ENCODE measurements around the gene GRAMD1B. TPM values are rescaled to one million over a fixed set of nuclear protein-coding genes. Genes with fewer than 3 reads are reported as not detected.

The GRAMD1B gene
- total and polyA plus RNA-seq, 2 donors from 2014 or later = 4.4 to 18.2 TPM

DNA sequence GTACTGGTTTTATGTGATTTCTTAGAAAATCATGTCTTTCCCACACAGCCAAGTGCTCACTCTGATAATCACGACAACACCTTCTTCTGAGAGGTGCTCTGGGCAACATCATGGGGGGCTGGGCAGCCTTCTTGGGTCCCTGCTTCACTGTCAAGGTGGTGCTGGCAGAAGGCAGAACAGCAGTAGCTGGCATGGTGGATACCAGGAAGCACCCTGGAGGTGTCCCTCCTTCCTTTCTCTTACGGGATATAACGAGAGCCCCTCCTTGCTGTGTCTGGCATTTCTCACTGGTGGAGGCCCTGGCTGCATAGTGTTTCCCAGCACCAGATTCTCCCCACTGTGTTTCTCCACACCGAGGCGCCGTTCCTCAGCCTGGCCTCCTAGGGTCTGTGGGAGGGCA is 163.5 kb downstream of the GRAMD1B start:
- FAIRE-seq (no peak), DNase-seq (no peak)
- H3K9me3 ChIP-seq (ENCODE audit: control insufficient read depth in 2 of 3, insufficient read depth in 1 of 3, low read length in 3 of 3) = no peaks in the 10 kb centered on the region
- no peak overlapping the region for H3K4me3 ChIP-seq (ENCODE audit: low read length in 3 of 3)
- peaks cover 0 to 9% (median 5%) of the 10 kb centered on the region in 3 donors for H3K36me3 ChIP-seq (ENCODE audit: control insufficient read depth in 2 of 3, insufficient read depth in 3 of 3, low read length in 3 of 3)
- intact Hi-C loops (cut with DNase I) = no loop called here
- no peak overlapping the region for H3K27ac ChIP-seq (ENCODE audit: low read depth in 2 of 2, low read length in 2 of 2)
- H3K9ac ChIP-seq (ENCODE audit: low read length in 3 of 3) = no peak overlapping the region
- TF ChIP-seq CTCF (IDR thresholded peaks at IDR 0.05; ENCODE audit: borderline replicate concordance, extremely low read depth, insufficient read depth) = no peak
- H3K27me3 ChIP-seq (ENCODE audit: control insufficient read depth, insufficient read depth, low read length) = no peaks in the 10 kb centered on the region
- H3K4me1 ChIP-seq (ENCODE audit: control insufficient read depth in 2 of 3, insufficient read depth in 2 of 3, low read depth in 1 of 3, low read length in 3 of 3) = peaks cover 0 to 4% (median 0%) of the 10 kb centered on the region in 3 donors

- FAIRE-seq = no peak
- H3K36me3 ChIP-seq (ENCODE audit: control insufficient read depth in 2 of 3, insufficient read depth in 3 of 3, low read length in 3 of 3) = peaks cover 0 to 13% (median 5%) of the 10 kb centered on the region in 3 donors
Observed at GRCh38 chr11:123594188-123594901, 164.3 kb downstream of the GRAMD1B start.

DNA sequence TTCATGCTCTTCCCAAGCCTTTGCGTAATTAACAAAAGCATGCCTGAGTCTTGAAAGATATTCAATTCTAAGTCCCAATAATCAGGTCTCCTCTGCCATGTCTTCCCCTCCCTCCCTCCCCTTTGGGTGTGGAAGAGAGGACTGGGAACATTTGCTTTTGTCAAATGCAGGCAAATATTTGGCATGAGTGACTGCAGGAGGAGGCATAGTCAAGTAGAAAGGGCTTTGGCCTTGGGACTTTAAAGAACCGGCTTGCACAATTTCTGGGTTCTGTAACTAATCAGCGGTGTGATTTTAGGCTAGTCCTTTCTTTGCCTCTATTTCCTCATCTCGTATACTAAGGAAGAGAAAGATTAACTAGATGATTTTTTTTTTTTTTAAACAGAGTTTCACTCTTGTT is 164.9 kb downstream of the GRAMD1B start:
- DNase-seq (no peak), FAIRE-seq (no peak)
- Histone ChIP-seq H3K9ac (ENCODE audit: low read length in 3 of 3) (no peak overlapping the region), H3K4me1 (ENCODE audit: control insufficient read depth in 2 of 3, insufficient read depth in 2 of 3, low read depth in 1 of 3, low read length in 3 of 3) (peaks cover 0 to 4% (median 0%) of the 10 kb centered on the region in 3 donors), H3K27me3 (ENCODE audit: control insufficient read depth, insufficient read depth, low read length) (no peaks in the 10 kb centered on the region), H3K4me3 (ENCODE audit: low read length in 3 of 3) (no peak overlapping the region), H3K27ac (ENCODE audit: low read depth in 2 of 2, low read length in 2 of 2) (no peak overlapping the region), H3K9me3 (ENCODE audit: control insufficient read depth in 2 of 3, insufficient read depth in 1 of 3, low read length in 3 of 3) (no peaks in the 10 kb centered on the region), H3K36me3 (ENCODE audit: control insufficient read depth in 2 of 3, insufficient read depth in 3 of 3, low read length in 3 of 3) (peaks cover 0 to 13% (median 5%) of the 10 kb centered on the region in 3 donors)
- intact Hi-C loops (cut with DNase I) = no loop called here
- TF ChIP-seq CTCF (IDR thresholded peaks at IDR 0.05; ENCODE audit: borderline replicate concordance, extremely low read depth, insufficient read depth) = no peak

More at GRCh38 chr11:123594188-123594901, 164.3 kb downstream of the GRAMD1B start:
- H3K4me1 ChIP-seq (ENCODE audit: control insufficient read depth in 2 of 3, insufficient read depth in 2 of 3, low read depth in 1 of 3, low read length in 3 of 3) = peaks cover 0 to 4% (median 0%) of the 10 kb centered on the region in 3 donors
- no peak overlapping the region for H3K9ac ChIP-seq (ENCODE audit: low read length in 3 of 3)
- no peak overlapping the region for H3K27ac ChIP-seq (ENCODE audit: low read depth in 2 of 2, low read length in 2 of 2)
- TF ChIP-seq CTCF (IDR thresholded peaks at IDR 0.05; ENCODE audit: borderline replicate concordance, extremely low read depth, insufficient read depth) = no peak
- intact Hi-C loops (cut with DNase I) = no loop called here
- no peak for DNase-seq
- no peaks in the 10 kb centered on the region for H3K27me3 ChIP-seq (ENCODE audit: control insufficient read depth, insufficient read depth, low read length)
- no peaks in the 10 kb centered on the region for H3K9me3 ChIP-seq (ENCODE audit: control insufficient read depth in 2 of 3, insufficient read depth in 1 of 3, low read length in 3 of 3)
- no peak overlapping the region for H3K4me3 ChIP-seq (ENCODE audit: low read length in 3 of 3)

Data from kidney (tissue), 14 donors.